Adrenal gland (tissue), 12 donors: Measurements from ENCODE around the gene ZC3H18. TPM values are rescaled to one million over a fixed set of nuclear protein-coding genes. Genes with fewer than 3 reads are reported as not detected.
A peak's percentile ranks its signal among the peaks of the same experiment; 100 is the strongest.

Source experiments
- DNase-seq, 7 donors: peaks; one replicate each; pipeline ENCODE4 v3.0.0-alpha.2; 2019 to 2020
- H3K27ac ChIP-seq, 5 donors: fragments of 200-600 bp; sonication (generic) in 4 of 5; 1 replicate in 3 of 5; 2 replicates in 2 of 5; pipeline versions ENCODE4 v1.5.1 to v1.8.0; 2016 to 2020; ENCODE audit warnings: mild to moderate bottlenecking in 1 of 5
- H3K27me3 ChIP-seq: fragments of 200-600 bp; 2 replicates; pipeline ENCODE4 v1.8.0; 2021
- H3K36me3 ChIP-seq, 2 donors: fragments of 200-600 bp; replicated peaks in 1 of 2; 1 replicate in 1 of 2; 2 replicates in 1 of 2; pipeline versions ENCODE4 v1.5.1 to v1.8.0; 2018 to 2022
- H3K4me1 ChIP-seq, 2 donors: fragments of 200-600 bp; replicated peaks in 1 of 2; 1 replicate in 1 of 2; 2 replicates in 1 of 2; pipeline versions ENCODE4 v1.5.1 to v1.8.0; 2018 to 2021
- H3K4me3 ChIP-seq, 4 donors: fragments of 200-600 bp; sonication (generic) in 3 of 4; one replicate each; pipeline ENCODE4 v1.5.1; 2016 to 2018
- H3K9me3 ChIP-seq, 3 donors: fragments of 200-600 bp; sonication (generic) in 1 of 3; replicated peaks in 1 of 3; 1 replicate in 2 of 3; 2 replicates in 1 of 3; pipeline versions ENCODE4 v1.5.1 to v1.8.0; 2016 to 2021
- POLR2A ChIP-seq, 2 donors: fragments of 450-650 bp; IDR thresholded peaks; one replicate each; pipeline ENCODE4 v1.6.1; 2017; ENCODE audit warnings: antibody characterized with exemption in 2 of 2, mild to moderate bottlenecking in 2 of 2, moderate library complexity in 1 of 2
- WGBS, 4 donors: extraction: QIAGEN DNeasy Blood & Tissue Kit in 2 of 4; methylation state at CpG; one replicate each; pipeline versions ENCODE4 v1.1.5 to v1.1.7; 2013 to 2017; 5-methylcytosine and 5-hydroxymethylcytosine counted together
- intact Hi-C, 2 donors: fragments of 100-400 bp; cut with DNase I; formaldehyde crosslinking; loops; one replicate each; pipeline versions ENCODE4 v1.14.1 to v1.15.0; 2022 to 2023
- polyA plus RNA-seq, 3 donors: library from polyadenylated mRNA; stranded (reverse); fragments of 200-250 nt in 2 of 3; fragments of 350-450 nt in 1 of 3; fragmentation: Illumina TruSeq in 1 of 3; extraction: RNeasy Lipid Tissue Mini Kit (QIAGEN cat#74804) in 1 of 3; gene quantifications; one replicate each; pipeline ENCODE4 v1.2.3, GENCODE V29; 2013 to 2014
- total RNA-seq, 9 donors: library from RNA; depleted of rRNA in 4 of 9; stranded (reverse); fragments of >200 nt in 4 of 9; fragments of 120-200 nt in 1 of 9; fragmentation: NEBNext Ultra II Directional in 1 of 9; extraction: Animal tissue kit (Norgen Biotek cat#: 25700) in 1 of 9; gene quantifications; one replicate each; pipeline versions ENCODE4 v1.1.0 to v1.2.4, GENCODE V29; 2013 to 2023
- TF ChIP-seq, protein P1 (sequence below), 6 experiments: fragments of 450-650 bp in 4 of 6; fragments of 200-600 bp in 2 of 6; sonication (generic) in 1 of 6; IDR thresholded peaks; 1 replicate in 5 of 6; 2 replicates in 1 of 6; pipeline versions ENCODE4 v1.5.1 to v1.8.0; 2016 to 2021; ENCODE audit warnings: antibody characterized with exemption in 6 of 6, mild to moderate bottlenecking in 2 of 6, moderate library complexity in 1 of 6
- donor health status: healthy with polysubstance abuse.
- donor health status: Bipolar disorder and iron deficiency.
- donor health status: DM: yes; HTN: yes; CAD: no.
- donor health status: DM: no; HTN: no; CAD: no.
- donor health status: DM: no; HTN: no; CAD: no.
- donor health status: DM: yes; HTN: yes; CAD: no.

The ZC3H18 gene
- total and polyA plus RNA-seq, 12 donors: 6.1 to 49.1 (median 22.9) TPM

DNA sequence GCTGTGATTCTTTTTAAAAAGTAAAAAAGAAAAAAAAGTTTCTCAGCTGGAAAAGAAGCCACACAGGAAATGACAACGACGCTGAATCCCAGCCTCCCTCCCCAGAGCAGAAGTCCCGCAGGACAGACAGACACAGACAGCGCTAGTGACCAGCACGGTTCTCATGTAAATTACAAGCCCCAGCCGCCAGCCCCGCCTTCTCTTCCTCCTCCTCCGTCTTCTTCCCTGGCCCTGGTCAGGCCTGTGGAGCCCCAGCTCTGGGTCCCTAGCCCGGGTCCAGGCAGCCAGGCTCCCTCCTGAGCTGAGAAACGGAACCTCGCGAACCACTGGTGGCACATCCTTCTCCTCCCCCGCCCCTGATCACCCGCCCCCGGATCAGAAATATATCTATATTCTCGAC, 61.2 kb downstream of the ZC3H18 start:
- peaks cover 0 to 50% of the 10 kb centered on the region in 2 donors for H3K36me3 ChIP-seq
- intact Hi-C loops: no loop called here
- H3K9me3 ChIP-seq: no peaks in the 10 kb centered on the region
- 76 to 81% (median 78%) methylated on average over 16 of the region's 16 CpGs for WGBS, 4 donors
- TF ChIP-seq, protein P1, sequence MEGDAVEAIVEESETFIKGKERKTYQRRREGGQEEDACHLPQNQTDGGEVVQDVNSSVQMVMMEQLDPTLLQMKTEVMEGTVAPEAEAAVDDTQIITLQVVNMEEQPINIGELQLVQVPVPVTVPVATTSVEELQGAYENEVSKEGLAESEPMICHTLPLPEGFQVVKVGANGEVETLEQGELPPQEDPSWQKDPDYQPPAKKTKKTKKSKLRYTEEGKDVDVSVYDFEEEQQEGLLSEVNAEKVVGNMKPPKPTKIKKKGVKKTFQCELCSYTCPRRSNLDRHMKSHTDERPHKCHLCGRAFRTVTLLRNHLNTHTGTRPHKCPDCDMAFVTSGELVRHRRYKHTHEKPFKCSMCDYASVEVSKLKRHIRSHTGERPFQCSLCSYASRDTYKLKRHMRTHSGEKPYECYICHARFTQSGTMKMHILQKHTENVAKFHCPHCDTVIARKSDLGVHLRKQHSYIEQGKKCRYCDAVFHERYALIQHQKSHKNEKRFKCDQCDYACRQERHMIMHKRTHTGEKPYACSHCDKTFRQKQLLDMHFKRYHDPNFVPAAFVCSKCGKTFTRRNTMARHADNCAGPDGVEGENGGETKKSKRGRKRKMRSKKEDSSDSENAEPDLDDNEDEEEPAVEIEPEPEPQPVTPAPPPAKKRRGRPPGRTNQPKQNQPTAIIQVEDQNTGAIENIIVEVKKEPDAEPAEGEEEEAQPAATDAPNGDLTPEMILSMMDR (IDR thresholded peaks at IDR 0.05): no peak
- no peak for TF ChIP-seq POLR2A (IDR thresholded peaks at IDR 0.05)
- no peak overlapping the region for H3K27ac ChIP-seq
- no peak overlapping the region for H3K4me3 ChIP-seq
- peaks cover 0 to 6% of the 10 kb centered on the region in 2 donors for H3K4me1 ChIP-seq
- H3K27me3 ChIP-seq: no peaks in the 10 kb centered on the region
- no peak for DNase-seq

DNA sequence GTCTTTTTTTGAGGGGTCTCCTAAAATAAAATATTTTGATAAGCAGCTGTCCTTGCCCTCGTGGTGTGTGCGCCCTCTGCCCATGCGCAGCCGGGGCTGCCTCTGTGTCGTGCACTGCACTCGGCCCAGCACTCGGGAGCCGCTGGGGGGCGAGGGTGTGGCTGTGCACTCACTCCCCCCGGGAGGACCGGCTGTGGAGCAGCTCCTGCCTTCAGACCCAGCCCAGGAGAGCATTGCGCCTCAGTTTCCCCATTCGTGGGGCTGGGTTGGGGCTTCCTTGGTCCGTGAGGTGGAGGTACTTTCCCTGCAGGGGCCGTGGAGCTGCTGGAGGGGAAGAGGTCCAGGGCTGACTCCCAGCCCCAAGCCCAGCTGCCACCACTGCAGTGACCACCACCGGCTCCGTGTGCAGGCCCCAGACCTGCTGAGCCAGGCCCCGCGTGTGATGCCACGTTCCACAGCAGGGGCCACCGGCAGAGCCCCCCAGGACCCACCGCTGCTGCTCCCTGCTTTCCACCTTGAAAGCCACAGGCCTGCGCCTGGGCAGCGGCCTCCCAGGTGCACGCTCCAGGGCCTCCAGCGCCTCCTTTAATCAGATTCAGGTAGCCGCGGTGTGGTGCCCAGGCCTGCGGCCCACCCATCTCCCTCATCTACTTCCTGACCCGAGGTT, 61.9 kb downstream of the ZC3H18 start:
- no peak overlapping the region for H3K4me3 ChIP-seq
- intact Hi-C loops: no loop called here
- peaks cover 0 to 6% of the 10 kb centered on the region in 2 donors for H3K4me1 ChIP-seq
- H3K36me3 ChIP-seq: peaks cover 0 to 45% of the 10 kb centered on the region in 2 donors
- WGBS, 4 donors: 84 to 94% (median 91%) methylated on average over 16 to 30 of the region's 30 CpGs
- no peaks in the 10 kb centered on the region for H3K9me3 ChIP-seq
- H3K27ac ChIP-seq: no peak overlapping the region
- H3K27me3 ChIP-seq: no peaks in the 10 kb centered on the region
- TF ChIP-seq POLR2A (IDR thresholded peaks at IDR 0.05): no peak
- TF ChIP-seq, protein P1 (IDR thresholded peaks at IDR 0.05): no peak
- no peak for DNase-seq

DNA sequence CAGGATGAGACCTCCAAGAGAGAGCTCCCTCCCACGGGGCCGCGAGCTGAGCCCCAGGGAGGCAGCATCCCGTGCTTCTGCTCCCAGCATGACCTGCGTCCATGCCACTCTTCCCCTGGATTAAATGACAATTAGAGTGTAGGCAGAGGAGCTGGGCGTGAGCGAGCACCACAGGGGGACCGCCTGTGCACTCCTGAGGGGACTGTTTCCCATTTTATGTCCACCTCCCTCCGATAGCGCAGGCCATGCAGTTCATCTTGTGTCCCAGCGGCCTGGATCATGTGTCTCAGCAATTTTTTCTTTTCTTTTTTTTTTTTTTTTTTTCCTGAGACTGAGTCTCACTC, 62.4 kb downstream of the ZC3H18 start:
- H3K27ac ChIP-seq: no peak overlapping the region
- DNase-seq: no peak
- 91 to 96% (median 94%) methylated on average over 6 to 11 of the region's 11 CpGs for WGBS, 4 donors
- no peaks in the 10 kb centered on the region for H3K9me3 ChIP-seq
- H3K4me3 ChIP-seq: no peak overlapping the region
- no peaks in the 10 kb centered on the region for H3K27me3 ChIP-seq
- intact Hi-C loops: no loop called here
- TF ChIP-seq POLR2A (IDR thresholded peaks at IDR 0.05): no peak
- TF ChIP-seq, protein P1 (IDR thresholded peaks at IDR 0.05): no peak
- peaks cover 0 to 6% of the 10 kb centered on the region in 2 donors for H3K4me1 ChIP-seq
- peaks cover 0 to 40% of the 10 kb centered on the region in 2 donors for H3K36me3 ChIP-seq

DNA sequence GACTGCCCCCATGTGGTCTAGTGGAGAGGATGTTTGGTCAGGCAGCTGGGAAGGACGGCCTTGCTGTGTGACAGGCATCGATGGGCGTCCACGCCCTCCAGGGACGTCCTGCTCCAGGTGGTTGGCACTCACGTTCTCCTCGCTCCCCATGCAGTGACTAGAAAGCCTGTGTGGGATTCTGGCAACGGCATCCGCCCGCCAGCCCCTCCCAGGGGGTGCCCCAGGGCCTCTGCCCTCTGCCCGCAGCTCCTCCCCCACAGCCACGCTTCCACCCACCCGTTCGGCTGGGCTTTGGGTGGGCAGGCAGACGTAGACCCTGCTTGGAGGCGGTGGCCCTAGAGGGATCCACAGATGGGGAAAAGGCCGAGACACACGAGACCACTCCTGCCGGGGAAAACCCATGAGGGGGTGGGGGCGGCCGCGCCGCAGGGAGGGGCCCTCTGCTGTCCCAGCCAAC, 63.5 kb downstream of the ZC3H18 start:
- Histone ChIP-seq H3K27ac (no peak overlapping the region), H3K27me3 (peaks cover 4% of the 10 kb centered on the region), H3K4me3 (no peak overlapping the region), H3K4me1 (peaks cover 0 to under 1% of the 10 kb centered on the region in 2 donors), H3K9me3 (no peaks in the 10 kb centered on the region), H3K36me3 (peaks cover 0 to 32% of the 10 kb centered on the region in 2 donors)
- intact Hi-C loops: no loop called here
- 54 to 68% (median 67%) methylated on average over 13 to 23 of the region's 23 CpGs for WGBS, 4 donors
- TF ChIP-seq, protein P1 (IDR thresholded peaks at IDR 0.05): no peak
- no peak for TF ChIP-seq POLR2A (IDR thresholded peaks at IDR 0.05)
- DNase-seq: peak in 2 of 7 donors; percentile 33 to 61
